ENCODE data around the gene TCOF1.

- TF ChIP-seq POLR2A (IDR thresholded peaks at IDR 0.05; ENCODE audit: low read length) = no peak
- TF ChIP-seq GATA1 (IDR thresholded peaks at IDR 0.05; ENCODE audit: low read depth, low read length) = no peak
Observed at GRCh38 chr5:150355791-150356190, 1.7 kb upstream of the TCOF1 start.

Data from erythroblast (primary cell).